SIG-M5 (cell line): ENCODE data around the gene CDPF1.
"Not testable (repeated sequence)": the region's sequence is repeated elsewhere in the genome, so short reads cannot be mapped to it uniquely, and the experiment has no call there.

ENCODE experiments used
- DNase-seq: peaks from one replicate; lab custom pipeline; 2025; lab: John Stamatoyannopoulos, UW

The CDPF1 gene

DNA sequence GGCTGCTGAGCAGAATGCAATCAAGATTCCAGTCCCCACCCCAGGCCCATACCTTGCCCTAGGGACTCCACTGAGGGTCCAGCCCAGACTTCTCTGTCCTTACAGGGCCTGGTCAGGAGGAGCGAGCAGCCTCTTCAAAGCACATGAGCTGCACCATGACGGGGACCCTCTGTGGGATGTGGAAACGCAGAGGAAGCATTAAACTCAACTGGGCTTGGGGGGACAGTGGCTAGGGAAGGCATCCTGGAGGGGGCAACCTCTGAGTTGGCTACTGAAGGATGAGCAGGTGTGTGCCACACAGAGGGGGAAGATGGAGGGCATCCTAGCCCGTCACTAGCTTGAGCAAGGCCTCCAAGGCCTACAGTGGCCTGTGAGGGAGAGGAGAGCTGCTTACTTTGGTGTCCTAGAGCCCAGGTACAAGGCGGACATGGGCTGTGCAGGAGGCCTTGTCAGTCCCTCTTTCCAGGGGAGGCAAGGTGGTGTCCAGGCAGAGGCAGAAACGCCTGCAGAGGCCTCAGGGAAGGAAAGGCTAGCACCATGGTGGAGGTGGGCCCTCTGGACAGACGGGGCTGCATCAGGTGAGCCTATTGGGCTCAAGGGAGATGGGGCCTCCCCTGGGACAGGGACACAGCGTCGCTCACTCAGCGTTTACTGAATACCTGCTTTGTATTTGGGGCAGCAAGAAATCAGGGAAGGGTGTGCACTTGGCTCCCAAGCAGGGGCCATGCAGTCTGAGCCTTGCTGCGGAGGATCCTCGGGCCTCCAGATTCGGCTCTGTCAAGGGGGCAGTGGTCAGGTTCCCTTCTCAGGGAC is 32.0 kb upstream of the CDPF1 start:
- DNase-seq = no peak

DNA sequence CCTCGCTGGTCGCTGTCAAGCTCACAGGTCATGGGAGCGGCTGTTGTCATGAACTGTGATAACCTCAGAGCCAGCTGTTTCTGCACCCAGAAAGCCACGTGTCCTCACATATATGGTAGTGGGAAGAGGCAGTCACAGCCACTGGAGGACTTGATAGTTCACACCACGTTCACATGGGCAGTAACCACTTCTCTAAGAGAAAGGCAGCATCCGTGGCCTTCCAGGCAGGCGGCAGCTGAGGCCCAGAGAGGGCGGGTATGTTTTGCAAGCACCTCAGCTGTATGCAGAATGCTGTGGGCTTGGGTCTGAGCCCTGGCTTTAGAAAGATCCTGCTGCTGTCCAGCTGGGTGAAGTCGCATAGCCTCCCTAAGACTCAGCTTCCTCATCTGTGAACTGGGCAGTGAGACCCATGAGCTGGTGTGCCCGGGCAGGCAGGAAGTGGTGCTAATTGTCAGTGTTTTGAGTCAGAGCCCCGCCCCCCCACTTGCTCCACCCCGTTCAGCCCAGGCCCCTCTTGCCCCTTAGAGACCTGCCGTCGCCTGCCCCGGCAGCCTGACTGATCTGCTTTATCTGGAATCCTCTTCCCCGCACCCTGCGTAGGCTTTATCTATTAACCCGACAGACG is 31.0 kb upstream of the CDPF1 start:
- no peak for DNase-seq

DNA sequence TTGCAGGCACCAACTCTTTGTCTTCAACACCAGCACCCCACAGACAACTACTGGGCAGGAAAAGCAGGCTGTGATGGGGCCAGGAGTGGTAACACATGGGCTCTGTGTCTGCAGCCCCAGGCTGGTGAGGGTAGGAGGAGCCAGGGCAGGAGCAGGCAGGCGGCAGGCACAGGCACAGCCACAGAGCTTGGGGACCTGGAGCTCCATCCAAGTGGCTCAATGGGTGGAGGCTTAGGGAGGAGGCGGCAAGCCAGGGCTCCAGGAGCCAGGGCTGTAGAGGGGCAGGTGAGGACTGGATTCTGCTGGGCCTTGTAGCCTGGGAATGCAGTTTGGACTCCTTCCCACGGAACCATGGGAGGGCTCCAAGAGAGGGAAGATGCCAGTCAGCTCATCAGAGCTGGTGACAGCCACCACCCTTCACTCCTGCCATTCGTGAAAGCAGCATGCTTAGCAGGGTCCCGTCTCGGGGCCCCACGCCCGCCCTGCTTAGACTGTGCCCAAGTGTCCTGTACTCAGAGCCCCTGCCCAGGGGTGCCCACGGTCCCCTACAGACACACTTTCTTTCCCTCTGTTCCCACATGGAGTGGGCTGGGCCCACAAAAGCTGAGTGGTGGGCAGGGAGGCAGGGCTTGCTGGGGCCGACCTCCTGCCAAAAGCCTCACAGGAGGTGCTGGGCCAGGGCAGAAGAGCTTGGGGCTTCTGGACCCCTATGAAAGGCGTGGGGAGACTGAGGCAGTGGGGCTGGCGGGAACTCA is 30.1 kb upstream of the CDPF1 start:
- no peak for DNase-seq

DNA sequence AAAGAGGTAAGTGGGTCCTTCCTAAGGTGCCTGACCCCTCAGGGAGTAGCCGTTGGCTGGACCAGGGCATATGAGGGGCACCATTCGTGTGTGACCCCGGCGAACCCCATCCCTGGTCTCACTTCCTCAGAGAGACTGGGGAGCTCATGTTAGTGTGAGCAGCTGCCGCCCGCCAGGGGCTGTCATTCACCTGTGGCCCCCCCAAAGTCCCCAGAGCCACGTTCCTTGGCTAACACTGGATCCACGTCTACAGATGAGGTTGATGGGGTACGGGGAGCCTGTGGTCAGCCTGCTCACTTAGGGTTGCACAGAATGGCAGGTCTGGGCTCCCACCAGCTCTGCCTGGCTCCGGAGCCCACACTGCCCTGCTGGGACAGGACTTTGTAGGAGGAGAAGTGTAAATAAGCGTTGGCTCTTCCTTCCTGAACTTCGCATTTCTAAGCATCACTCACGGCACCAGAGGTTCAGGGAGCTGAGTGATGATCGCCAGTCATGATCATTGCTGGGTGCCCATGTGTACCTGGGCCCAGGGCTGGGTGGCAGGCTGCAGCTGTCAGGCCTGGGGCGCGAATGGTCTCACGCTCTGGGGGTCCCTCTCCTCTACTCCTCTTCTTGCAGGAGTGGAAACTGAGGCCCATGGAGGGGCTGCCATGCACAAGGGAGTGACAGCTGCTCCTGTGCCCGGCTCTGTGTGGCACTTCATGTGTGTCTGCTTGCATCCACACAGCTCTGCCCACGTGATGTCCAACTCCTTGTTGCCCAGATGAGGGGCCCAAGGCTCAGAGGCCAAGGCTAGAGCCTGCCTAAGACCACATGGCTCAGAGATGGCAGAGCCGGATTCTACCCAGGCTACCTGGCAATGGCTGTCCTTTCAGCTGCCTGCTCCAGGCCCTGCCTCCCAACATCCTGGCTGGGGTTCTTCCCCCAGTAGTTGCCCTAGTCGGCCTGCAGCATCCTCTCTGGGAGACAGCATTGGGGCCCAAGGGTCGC is 28.9 kb upstream of the CDPF1 start:
- DNase-seq = no peak

DNA sequence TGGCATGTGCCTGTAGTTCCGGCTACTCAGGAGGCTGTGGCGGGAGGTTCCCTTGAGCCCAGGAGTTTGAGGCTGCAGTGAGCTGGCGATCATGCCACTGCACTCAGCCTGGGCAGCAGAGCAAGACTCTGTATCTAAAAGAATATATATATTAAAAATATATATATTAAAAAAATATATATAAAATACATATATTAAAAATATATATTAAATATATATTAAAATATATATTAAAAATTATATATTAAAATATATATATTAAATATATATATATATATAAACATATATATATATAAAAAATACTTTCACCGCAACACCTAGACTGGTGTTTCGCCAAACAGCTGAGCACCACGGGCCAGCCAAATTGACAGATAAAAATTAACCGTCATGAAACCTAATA is 26.5 kb upstream of the CDPF1 start:
- no peak for DNase-seq

DNA sequence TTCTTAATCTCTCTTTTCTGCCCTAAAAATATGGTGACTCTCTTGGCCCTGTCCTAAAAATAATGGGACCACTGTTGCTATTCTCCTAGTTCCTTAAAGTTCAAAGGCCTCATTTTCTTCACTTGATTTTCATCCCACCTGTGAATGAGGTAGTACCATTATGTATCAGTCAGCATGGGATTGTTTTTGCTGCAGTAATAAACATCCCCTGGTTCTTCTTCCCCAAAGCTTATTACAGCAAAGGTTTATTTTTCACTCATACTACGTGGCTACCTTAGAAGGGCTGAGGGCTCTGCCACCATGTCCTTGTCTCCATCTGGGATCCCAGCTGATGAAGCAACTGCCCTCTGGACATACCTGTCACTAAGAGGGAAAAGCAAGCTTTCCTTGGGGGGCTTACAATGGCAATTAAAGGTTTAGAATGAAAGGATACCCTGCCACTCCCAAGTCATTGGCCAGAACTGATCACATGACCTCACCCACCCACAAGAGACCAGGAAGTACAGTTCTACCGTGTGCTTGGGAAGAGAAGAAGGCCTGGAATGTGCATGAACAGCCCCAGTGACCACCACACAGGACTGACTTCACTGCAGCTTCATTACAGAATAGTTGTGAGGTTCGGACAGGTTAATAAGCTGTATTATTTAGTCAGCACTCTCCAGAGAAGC is 25.5 kb upstream of the CDPF1 start:
- DNase-seq = no peak

DNA sequence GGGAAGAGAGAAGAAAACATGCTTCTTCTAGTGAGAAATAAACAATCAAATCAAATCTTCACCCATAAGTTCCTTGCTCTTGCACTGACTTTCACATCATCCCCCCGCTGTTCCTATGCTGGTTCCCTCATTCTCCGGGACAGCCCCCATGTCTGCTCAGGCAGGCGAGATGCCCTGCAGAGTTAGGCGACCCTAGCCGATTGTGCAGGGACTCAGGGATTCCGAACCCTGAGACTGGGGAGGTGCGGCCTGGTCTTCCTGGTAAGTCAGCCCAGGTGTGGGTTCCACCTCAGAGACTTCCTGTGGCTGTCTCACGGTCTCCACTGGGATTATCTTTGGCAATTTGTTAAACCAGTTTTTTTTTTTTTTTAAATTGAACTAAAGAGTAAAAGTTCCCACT is 24.3 kb upstream of the CDPF1 start:
- DNase-seq = no peak

DNA sequence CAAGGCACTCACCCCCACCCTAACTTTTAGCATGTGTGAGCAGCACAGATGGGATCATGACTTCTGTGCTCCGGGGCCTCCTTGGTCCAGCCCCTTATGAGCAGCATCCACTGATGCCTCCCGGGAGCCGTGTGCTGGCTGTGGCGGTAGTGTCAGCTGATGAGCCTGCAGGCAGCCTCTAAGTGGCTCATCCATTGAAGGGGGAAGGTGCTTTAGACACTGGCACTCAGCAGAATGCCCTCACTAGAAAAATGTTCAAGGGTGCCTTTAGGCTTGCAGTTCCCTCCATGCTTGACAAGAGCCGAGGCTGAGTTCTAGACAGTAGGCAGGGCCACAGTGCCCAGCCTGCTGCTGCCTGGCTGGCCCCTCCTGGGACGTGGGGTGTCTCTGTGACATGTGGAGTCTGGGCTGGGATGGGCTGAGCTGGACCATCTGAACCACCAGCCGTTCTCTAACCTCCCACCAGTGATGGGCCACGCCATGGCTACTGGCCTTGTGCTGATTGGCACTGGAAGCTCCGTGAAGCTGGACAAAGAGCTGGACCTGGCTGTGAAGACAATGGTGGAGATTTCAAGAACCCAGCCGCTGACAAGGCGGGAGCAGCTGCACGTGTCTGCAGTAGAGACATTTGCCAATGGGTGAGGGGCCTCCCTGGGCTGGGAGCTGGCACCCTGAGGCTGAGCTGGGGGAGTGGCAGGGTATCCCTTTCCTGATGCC is 23.5 kb upstream of the CDPF1 start:
- no peak for DNase-seq

DNA sequence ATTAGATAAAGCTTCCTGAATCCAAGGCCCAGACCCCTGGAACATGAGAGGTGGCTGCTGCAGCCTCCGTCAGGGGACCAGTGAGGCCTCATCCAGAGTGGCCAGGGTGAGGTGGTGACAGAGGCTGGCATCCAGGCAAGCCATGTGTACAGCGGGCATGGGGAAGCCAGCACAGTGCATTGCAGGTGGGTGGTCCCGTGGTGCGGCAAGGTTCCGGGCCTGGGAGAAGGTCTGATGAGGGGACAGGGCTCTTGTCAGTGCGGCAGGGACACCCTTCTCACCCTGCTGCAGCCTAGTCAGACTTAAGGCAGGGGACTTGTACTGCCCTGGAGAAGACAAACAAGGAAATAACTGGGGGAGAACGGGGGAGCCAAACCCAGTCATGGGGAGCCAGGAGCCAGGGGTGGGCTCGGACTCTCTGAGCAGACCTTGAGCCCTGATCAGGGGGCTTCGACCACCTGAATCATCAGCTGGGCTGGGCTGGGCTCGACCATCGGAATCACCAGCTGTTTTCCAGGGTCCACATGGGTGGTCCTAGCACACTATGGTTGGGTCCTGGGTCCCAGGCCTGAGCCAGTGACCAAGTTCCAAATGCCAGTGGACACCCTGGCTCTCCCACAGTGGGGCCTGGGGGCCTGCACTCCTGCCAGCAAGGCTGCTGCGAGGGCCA is 22.8 kb upstream of the CDPF1 start:
- no peak for DNase-seq

DNA sequence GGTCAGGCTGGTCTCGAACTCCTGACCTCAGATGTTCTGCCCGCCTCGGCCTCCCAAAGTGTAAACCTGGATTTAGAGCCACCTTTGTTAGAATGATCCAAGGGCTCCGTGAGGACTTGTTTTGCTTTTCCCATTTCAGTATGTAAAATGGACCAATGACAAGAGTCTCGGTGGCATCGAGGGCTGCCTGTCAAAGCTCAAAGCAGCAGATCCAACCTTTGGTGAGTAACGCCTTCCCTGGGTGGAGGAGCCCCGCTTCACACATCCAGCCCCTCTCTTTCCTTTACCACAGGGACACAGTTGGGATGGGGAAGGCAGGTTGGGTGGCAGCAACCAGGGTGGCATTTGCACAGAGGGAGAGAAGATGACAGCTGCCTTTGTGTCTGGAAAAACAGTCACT is 22.1 kb upstream of the CDPF1 start:
- no peak for DNase-seq

DNA sequence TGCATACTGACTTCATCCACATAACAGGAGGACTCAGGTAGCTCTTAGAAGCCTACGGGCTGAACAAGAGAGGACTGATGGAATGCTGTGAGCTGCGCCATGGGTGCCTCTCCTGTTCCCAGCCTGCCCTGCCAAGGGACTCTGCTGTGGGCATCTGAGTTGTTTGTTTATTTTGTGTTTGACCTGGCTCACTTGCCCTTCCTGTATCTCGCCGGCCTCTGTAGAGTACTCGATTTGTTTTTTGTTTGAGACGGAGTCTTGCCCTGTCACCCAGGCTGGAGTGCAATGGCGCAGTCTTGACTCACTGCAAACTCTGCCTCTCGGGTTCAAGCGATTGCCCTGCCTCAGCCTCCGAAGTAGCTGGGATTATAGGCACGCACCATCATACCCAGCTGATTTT is 19.5 kb upstream of the CDPF1 start:
- no peak for DNase-seq

DNA sequence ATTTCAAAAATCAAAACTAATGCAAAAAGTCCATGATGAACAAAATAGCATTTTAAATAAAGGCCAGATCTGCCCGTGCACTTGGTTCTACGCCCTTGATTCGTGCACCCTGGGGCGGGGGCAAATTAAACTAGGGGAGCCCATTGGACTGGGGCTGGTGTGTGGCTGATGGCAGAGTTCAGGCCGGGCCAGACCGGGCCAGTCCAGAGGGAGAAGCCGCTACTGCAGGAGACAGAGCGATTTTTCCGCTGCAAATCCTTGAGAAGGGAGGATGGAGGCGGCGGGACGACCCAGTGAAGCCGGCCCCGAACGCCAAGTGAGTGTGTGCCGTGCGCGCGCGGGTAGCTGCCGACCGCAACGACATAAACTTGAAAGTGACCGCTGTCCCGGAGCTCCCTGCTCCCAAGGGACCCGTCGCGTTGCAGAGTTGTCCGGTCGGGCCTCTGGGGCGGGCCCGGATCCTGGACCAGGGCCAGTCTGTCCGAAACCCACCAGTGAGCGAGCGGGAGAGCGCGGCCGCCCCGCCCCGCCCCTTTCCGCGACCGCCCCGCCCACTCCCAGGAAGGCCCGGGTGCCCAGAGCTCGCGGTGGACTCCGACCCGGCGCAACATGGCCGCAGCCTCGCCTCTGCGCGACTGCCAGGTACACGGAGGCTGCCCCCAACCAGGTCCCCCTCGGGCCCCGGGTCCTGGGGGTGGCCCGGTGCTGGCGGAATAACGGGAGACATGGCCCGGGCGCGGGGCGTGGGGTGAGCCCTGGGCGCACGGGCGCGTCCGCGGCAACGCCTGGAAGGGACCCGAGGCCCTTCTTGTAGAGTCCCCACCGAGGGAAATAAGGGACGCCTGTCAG is 17.6 kb upstream of the CDPF1 start, which contains the start of gene TTC38:
Gene TTC38, plus strand, starts transcription at position 578 of the 849 bp plus-strand sequence. Its CDS starts 32 bp downstream, at position 610.
- no peak for DNase-seq

DNA sequence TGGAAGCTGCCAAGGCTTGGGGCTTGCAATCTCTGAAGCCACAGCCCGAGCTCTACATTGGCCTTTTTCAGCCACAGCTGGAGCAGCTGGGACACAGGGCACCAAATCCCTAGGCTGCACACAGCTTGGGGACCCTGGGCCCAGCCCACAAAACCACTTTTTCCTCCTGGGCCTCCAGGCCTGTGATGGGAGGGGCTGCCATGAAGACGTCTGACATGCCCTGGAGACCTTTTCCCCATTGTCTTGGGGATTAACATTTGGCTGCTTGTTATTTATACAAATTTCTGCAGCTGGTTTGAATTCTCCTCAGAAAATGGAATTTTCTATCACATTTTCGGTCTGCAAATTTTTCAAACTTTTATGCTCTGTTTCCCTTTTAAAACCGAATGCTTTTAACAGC is 15.5 kb upstream of the CDPF1 start:
- DNase-seq = not testable (repeated sequence)

DNA sequence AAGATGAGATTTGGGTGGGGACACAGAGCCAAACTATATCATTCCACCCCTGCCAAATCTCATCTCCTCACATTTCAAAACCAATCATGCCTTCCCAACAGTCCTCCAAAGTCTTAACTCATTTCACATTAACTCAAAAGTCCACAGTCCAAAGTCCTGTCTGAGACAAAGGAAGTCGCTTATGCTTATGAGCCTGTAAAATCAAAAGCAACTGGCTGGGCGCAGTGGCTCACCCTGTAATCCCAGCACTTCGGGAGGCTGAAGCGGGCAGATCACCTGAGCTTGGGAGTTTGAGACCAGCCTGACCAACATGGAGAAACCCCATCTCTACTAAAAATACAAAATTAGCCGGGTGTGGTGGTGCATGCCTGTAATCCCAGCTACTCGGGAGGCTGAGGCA is 14.4 kb upstream of the CDPF1 start:
- DNase-seq = not testable (repeated sequence)

DNA sequence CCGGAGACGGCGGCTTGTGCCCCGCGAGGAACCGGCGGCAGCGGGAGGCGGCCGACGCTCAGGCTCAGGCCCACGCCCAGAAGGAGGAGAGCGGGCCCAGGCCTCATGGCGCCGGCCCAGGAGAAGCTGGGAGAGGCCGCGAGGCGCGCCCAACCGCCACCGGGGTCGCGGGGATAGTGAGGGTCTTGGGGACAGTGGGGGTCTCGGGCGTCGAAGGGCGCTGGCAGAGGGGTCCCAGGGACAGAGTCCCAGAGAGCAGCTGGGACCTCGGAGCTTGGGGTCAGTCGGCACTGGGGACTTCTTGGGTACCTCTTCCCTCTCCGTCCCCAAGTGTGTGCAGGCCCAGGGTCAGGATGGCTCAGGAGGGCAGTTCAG is 13.1 kb upstream of the CDPF1 start, which contains the start of gene PKDREJ:
Gene PKDREJ, minus strand, starts transcription at position 128 of the 375 bp plus-strand sequence. Its CDS starts 21 bp downstream, at position 107.
- no peak for DNase-seq

DNA sequence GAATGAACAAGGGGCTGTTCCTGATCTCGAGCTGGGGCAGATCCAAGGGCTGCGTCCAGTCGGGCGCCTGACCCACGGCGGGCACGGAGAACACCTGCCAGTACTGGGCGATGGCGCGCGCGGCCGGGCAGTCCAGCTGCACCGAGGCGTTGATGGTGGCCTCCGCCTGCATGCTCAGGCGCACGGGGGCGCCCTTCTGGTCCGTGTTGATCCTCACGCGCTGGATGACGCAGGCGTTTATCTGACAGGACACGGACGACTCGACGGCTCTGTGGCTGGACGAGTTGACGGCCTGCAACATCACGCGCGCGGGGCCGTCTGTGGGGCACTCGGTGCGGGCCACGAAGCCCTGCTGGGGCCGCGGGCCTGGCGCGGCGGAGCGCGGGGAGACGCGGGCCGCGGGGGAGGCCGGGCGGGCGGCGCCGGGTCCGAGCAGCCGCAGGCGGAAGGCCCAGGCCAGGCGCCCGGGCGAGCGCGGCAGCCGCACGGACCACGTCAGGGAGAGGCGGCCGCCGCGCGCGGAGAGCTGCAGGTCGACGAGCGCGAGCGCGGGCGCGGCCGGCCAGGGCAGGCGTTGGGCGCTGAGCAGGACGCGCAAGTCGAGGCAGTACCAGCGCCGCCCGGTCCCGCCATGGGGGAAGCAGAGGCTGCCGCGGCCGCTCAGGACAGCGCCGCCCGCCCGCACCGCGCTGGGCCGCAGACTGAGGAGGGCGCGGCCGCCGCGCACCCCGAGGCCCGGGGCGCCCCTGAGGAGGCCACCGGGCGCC is 12.5 kb upstream of the CDPF1 start:
- DNase-seq = no peak

DNA sequence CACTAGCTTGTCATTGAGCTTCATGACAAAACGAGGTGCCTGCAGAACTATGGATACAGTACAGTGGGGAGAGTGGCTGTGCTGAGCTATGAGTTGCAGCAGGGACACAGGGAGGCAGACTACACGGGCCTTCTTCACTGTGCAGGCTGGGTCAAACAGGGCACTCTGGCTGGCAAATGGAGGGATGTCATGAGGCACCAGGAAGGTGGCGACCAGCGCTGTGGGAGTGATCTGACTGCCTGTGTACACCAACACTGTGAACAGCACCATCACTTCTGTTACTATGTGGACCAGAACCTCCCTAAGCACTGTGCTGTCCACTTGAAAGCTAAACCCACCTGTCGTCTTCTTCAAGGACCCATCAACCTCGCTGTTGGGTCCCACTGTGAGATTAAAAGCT is 9.9 kb upstream of the CDPF1 start:
- DNase-seq = no peak

DNA sequence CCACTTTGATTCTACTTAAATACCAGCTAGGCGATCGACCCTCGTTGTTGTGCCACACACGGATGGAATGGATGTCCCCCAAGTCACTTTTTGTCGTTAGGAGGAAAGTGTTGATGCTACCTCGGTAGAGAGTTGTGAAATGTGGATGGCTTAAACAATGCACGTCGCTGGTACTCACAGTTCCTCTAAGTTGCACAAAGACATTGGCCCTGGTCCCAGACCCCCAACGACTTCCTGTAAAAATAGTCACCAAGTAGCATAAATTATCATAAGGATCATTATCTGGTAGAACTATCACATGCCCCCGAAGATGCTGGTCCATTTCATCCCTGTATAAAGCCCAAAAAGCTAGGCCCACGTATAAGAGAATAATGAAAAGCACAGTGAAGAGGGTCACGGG is 9.3 kb upstream of the CDPF1 start:
- no peak for DNase-seq
